Hematopoietic multipotent progenitor cell treated with erythropoietin and hydrocortisone succinate and interleukin-3 and kit ligand, for 4 days (in vitro differentiated cells): ENCODE results near the gene HOXB5.

Experiments used
- DNase-seq: peaks from one replicate; pipeline ENCODE4 v3.0.0-alpha.2; 2015

HOXB5 gene

GRCh38 chr17:48546924-48547807 is 46.4 kb downstream of the HOXB5 start:
- peak; percentile 96 for DNase-seq

GRCh38 chr17:48546137-48546923 is 47.2 kb downstream of the HOXB5 start:
- DNase-seq = peak; percentile 32

- DNase-seq = no peak
These were observed 48.0 kb downstream of the HOXB5 start for GRCh38 chr17:48545539-48545938.

GRCh38 chr17:48545022-48545375 is 48.6 kb downstream of the HOXB5 start, which contains the start of gene HOXB2:
HOXB2 (minus strand) TSS chr17:48545109; CDS start chr17:48544911, 198 bp downstream.
- DNase-seq = peak; percentile 75

- DNase-seq = peak; percentile 86
These were observed 49.1 kb downstream of the HOXB5 start for GRCh38 chr17:48544349-48545021.

- DNase-seq = no peak
These were observed 49.7 kb downstream of the HOXB5 start for GRCh38 chr17:48543854-48544348.

- peak; percentile 74 for DNase-seq
These were observed 50.3 kb downstream of the HOXB5 start for GRCh38 chr17:48543107-48543853.

GRCh38 chr17:48542698-48543106 is 50.9 kb downstream of the HOXB5 start:
- DNase-seq = no peak

- DNase-seq = peak; percentile 66
These were observed 51.4 kb downstream of the HOXB5 start for GRCh38 chr17:48542114-48542656.

GRCh38 chr17:48541577-48542113 is 51.9 kb downstream of the HOXB5 start:
- peak; percentile 77 for DNase-seq
